Airway epithelial cell (primary cell): Measurements from ENCODE around the gene DYNC1I2. TPM values are rescaled to one million over a fixed set of nuclear protein-coding genes. Genes with fewer than 3 reads are reported as not detected.

Experiments
- total RNA-seq: library from RNA; depleted of rRNA; stranded (reverse); fragments of >200 nt; gene quantifications from 2 replicates; pipeline ENCODE4 v1.2.3, GENCODE V29; 2015

The DYNC1I2 gene
- 104 and 105 TPM in 2 replicates for total RNA-seq

DNA sequence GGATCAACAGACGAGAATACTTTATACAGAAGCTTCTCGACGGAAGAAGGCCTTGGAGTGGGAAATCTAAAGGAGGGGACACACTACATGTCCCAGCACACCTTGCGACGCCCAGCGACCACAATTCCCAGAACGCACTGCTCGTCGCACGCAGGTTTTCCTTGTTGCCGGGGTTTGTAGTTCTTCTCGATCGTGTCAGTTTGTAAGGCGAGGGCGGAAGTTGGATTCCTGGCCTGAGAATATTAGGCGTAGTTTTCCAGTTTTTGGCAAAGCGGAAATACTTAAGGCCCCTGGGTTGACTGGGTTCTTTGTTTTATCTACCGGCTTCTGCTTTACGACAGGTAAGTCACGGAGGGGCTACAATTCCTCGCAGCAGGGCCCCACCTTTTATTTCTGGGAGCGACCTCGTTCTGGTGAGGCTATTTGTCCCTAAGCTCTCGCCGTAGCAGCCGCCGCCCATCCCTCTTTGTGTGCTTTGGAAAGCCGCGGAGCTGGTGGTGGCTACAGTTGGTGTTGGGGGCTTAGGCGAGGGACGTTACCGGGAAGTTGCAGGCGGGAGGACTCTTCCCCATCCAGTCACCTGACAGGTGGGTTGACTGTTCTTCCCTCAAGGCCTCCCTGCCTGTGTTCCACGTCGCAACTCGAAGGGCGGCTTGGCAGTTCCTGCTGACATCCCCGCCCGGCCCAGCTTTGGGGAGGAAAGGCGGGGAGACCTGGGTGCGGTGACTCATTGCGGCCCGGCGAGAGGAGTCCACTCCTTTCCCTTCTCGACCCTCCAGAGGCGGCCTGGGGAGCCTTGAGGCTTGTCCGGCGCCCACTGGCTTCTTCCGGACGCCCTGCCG, at the start of gene DYNC1I2:
DYNC1I2 (plus strand) TSS at position 183 of the 842 bp plus-strand sequence. CDS start 2,687 bp downstream, outside the sequence.

Other genes with a start within 250 kb of the DYNC1I2 start
- gene CYBRD1, start 165.0 kb upstream of the DYNC1I2 start, total RNA-seq, result 9.6 and 11.6 TPM in 2 replicates
- gene SLC25A12, start 206.8 kb downstream of the DYNC1I2 start, total RNA-seq, result 9.8 and 12.1 TPM in 2 replicates
- gene HAT1, start 235.0 kb downstream of the DYNC1I2 start, total RNA-seq, result 42.5 and 48.2 TPM in 2 replicates